ENCODE measurements around the gene PSENEN. TPM values are rescaled to one million over a fixed set of nuclear protein-coding genes. Genes with fewer than 3 reads are reported as not detected.
A peak's percentile ranks its signal among the peaks of the same experiment; 100 is the strongest.

The PSENEN gene
- total RNA-seq, 2 experiments from 2014 or later: 37.2 to 41.3 TPM

GRCh38 chr19:35715355-35715809 lies 30.1 kb upstream of the PSENEN start:
- Mint-ChIP-seq H3K36me3 (ENCODE audit: low read depth) (peaks cover 65% of the 10 kb centered on the region), H3K4me3 (peak overlapping the region; percentile 83), H3K27me3 (no peaks in the 10 kb centered on the region), H3K9me3 (peaks cover 2% of the 10 kb centered on the region), H3K27ac (peak overlapping the region; percentile 100), H3K4me1 (ENCODE audit: low read depth) (peaks cover 36% of the 10 kb centered on the region)
- ATAC-seq: no peak
- no peak for DNase-seq
- POLR2A ChIA-PET: interaction anchor here (0.6 to 8.8 kb wide), 11 partner anchors 10 to 105 kb away, joined by 3 to 215 read pairs (median 4); partner anchors contain the start of genes HSPB6, IGFLR1, LIN37 and PSENEN
- intact Hi-C loops (cut with micrococcal nuclease): loop anchor here (10.0 kb wide), 1 partner anchor 219 kb away; the partner anchor contains the start of gene LRFN3
- CTCF ChIA-PET: interaction anchor here (1.0 to 6.4 kb wide), 3 partner anchors 16 to 28 kb away, joined by 4 to 137 read pairs (median 18); partner anchors contain the start of genes IGFLR1, PSENEN and U2AF1L4
- TF ChIP-seq, protein P1, sequence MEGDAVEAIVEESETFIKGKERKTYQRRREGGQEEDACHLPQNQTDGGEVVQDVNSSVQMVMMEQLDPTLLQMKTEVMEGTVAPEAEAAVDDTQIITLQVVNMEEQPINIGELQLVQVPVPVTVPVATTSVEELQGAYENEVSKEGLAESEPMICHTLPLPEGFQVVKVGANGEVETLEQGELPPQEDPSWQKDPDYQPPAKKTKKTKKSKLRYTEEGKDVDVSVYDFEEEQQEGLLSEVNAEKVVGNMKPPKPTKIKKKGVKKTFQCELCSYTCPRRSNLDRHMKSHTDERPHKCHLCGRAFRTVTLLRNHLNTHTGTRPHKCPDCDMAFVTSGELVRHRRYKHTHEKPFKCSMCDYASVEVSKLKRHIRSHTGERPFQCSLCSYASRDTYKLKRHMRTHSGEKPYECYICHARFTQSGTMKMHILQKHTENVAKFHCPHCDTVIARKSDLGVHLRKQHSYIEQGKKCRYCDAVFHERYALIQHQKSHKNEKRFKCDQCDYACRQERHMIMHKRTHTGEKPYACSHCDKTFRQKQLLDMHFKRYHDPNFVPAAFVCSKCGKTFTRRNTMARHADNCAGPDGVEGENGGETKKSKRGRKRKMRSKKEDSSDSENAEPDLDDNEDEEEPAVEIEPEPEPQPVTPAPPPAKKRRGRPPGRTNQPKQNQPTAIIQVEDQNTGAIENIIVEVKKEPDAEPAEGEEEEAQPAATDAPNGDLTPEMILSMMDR (IDR thresholded peaks at IDR 0.05): no peak

DNA sequence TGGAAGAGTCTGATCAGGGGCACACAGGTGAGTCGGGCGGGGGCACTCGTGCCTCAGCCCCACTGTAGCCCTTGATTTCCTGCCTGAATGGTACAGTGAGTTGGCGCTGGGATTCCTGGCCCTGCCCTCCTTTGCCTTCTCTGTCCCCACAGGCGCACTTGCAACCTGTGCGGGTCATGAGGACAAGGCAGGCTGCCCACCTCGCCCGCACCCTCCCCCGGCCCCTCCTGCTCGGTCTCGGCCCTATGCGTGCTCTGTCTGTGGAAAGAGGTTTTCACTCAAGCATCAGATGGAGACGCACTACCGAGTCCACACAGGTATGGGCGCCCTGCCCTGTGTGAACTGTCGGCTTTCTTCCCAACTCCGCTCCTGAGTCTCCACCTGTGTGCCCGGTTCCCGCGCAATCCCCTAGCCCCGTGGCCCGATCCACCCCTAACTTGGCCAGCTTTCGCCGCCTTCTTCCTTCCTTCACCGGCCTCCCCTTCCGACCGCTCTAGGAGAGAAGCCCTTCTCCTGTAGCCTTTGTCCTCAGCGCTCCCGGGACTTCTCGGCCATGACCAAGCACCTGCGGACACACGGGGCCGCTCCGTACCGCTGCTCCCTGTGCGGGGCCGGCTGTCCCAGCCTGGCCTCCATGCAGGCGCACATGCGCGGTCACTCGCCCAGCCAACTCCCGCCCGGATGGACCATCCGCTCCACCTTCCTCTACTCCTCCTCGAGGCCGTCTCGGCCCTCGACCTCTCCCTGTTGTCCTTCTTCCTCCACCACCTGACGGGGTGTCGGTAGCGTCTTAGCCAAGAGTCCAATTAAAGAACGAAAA lies 29.3 kb upstream of the PSENEN start:
- DNase-seq (peak; percentile 62), ATAC-seq (no peak)
- H3K4me3 Mint-ChIP-seq: peak overlapping the region; percentile 83
- ChIA-PET POLR2A (interaction anchor here (0.9 to 8.8 kb wide), 10 partner anchors 11 to 104 kb away, joined by 3 to 215 read pairs (median 5); partner anchors contain the start of genes HSPB6, IGFLR1, LIN37 and PSENEN), CTCF (interaction anchor here (1.0 to 6.4 kb wide), 3 partner anchors 17 to 28 kb away, joined by 4 to 137 read pairs (median 18); partner anchors contain the start of genes IGFLR1, PSENEN and U2AF1L4)
- intact Hi-C loops (cut with micrococcal nuclease): loop anchor here (2.0 to 10.0 kb wide), 2 partner anchors 13 to 219 kb away; partner anchors contain the start of gene LRFN3
- H3K9me3 Mint-ChIP-seq: peaks cover 2% of the 10 kb centered on the region
- H3K27ac Mint-ChIP-seq: peak overlapping the region; percentile 100
- H3K27me3 Mint-ChIP-seq: no peaks in the 10 kb centered on the region
- TF ChIP-seq, protein P1 (IDR thresholded peaks at IDR 0.05): no peak
- H3K4me1 Mint-ChIP-seq (ENCODE audit: low read depth): peaks cover 31% of the 10 kb centered on the region
- H3K36me3 Mint-ChIP-seq (ENCODE audit: low read depth): peaks cover 69% of the 10 kb centered on the region

DNA sequence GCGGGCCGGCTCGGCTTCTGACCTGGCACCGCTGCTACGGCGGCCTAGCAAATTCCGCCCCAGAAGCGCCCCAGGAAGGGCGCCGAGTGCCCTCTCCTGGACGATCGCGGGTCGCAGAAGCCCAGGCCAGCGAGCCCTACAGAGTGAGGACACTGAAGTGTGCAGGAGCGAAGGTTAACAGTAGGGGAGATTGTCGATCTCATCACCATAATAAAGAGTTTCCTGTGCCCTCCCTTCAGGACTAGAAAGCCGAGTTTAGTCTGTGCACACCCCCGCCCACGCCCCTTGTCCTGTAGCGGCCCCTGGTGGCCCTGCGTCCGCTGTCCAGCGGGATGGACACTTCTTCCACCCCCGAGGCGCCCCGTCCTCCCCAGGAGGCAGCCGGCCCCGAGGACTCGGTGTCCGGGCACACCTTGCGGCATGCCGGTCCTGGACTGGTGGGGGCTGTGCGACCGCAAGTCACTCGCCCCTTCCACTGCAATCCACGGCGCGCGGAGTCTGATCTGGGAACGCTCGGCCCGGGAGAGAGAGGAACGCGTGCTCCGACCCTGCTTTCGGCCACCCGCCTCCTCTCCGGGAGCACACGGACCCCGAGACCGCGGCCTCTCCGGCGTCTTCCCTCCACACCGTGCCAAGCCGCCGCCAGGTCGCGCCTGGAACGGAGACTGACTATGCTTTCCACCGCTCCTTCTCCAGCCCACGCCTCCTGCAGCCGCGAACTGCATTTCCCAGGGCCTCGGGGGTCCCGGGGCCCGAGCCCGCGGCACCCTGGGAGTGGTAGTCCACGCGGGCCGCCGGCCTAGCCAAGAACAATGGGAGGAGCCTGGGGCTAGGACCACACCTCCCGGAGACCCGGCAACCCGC lies 28.4 kb upstream of the PSENEN start:
- Mint-ChIP-seq H3K36me3 (ENCODE audit: low read depth) (peaks cover 74% of the 10 kb centered on the region), H3K9me3 (no peaks in the 10 kb centered on the region), H3K27ac (peak overlapping the region; percentile 100), H3K27me3 (no peaks in the 10 kb centered on the region), H3K4me3 (peak overlapping the region; percentile 83), H3K4me1 (ENCODE audit: low read depth) (peaks cover 30% of the 10 kb centered on the region)
- ChIA-PET CTCF (interaction anchor here (1.8 kb wide), 1 partner anchor 22 kb away, joined by 10 read pairs; no protein-coding TSS in a partner anchor), POLR2A (interaction anchor here (0.6 to 9.5 kb wide), 11 partner anchors 11 to 69 kb away, joined by 3 to 215 read pairs (median 19); partner anchors contain the start of genes COX6B1, IGFLR1, LIN37 and PSENEN)
- intact Hi-C loops (cut with micrococcal nuclease): loop anchor here (2.0 to 10.0 kb wide), 2 partner anchors 14 to 218 kb away; partner anchors contain the start of gene LRFN3
- peak; percentile 62 for ATAC-seq
- DNase-seq: peak; percentile 97
- TF ChIP-seq, protein P1 (IDR thresholded peaks at IDR 0.05): peak; percentile 91

DNA sequence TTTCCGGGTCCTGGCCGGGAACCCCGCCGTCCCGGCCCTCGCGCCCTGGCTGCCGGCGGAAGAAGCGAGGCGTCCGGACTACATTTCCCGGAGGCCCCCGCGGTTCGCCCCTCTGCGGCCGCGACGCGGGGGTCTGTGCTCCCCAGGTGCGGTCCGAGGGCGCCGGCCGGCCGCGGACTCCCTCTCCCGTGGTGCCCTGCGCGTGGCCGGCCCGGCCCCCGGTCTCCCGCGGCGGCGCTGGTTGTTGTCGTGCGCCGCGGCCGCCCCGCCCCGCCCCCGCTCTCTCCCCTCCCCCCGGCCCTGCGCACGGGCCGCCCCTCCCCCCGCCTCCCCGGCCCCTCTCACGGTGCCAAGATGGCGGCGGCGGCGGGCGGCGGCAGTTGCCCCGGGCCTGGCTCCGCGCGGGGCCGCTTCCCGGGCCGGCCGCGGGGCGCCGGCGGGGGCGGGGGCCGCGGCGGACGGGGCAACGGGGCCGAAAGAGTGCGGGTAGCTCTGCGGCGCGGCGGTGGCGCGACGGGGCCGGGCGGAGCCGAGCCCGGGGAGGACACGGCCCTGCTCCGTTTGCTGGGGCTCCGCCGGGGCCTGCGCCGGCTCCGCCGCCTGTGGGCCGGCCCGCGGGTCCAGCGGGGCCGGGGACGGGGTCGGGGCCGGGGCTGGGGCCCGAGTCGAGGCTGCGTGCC lies 27.6 kb upstream of the PSENEN start, which contains the start of gene KMT2B:
Gene KMT2B (plus strand): TSS at position 339 of the 680 bp plus-strand sequence. CDS start 16 bp downstream, at position 355.
- ATAC-seq (peak; percentile 0), DNase-seq (no peak)
- POLR2A ChIA-PET: interaction anchor here (0.6 to 9.5 kb wide), 14 partner anchors 10 to 165 kb away, joined by 3 to 105 read pairs (median 6); partner anchors contain the start of genes COX6B1, IGFLR1, LIN37 and PSENEN

More for the DNA sequence above, 27.6 kb upstream of the PSENEN start, which contains the start of gene KMT2B:
- no peaks in the 10 kb centered on the region for H3K27me3 Mint-ChIP-seq
- intact Hi-C loops (cut with micrococcal nuclease): loop anchor here (2.0 to 10.0 kb wide), 2 partner anchors 15 to 217 kb away; partner anchors contain the start of gene LRFN3
- peak within 1 kb of the TSS; percentile 100 for H3K27ac Mint-ChIP-seq
- peaks cover 82% of the 10 kb centered on the region for H3K36me3 Mint-ChIP-seq (ENCODE audit: low read depth)
- CTCF ChIA-PET: interaction anchor here (1.2 to 1.8 kb wide), 3 partner anchors 21 to 25 kb away, joined by 5 to 10 read pairs (median 6); no protein-coding TSS in a partner anchor
- TF ChIP-seq, protein P1 (IDR thresholded peaks at IDR 0.05): no peak
- no peaks in the 10 kb centered on the region for H3K9me3 Mint-ChIP-seq
- peaks cover 29% of the 10 kb centered on the region for H3K4me1 Mint-ChIP-seq (ENCODE audit: low read depth)
- H3K4me3 Mint-ChIP-seq: peak within 1 kb of the TSS; percentile 94
